Ishikawa (cell line): ENCODE measurements around the gene MXD3.

Experiments
- CEBPB ChIP-seq: IDR thresholded peaks from 2 replicates; pipeline ENCODE4 v1.6.1; 2012
- CREB1 ChIP-seq: IDR thresholded peaks from 2 replicates; pipeline ENCODE4 v1.6.1; 2012; ENCODE audit warnings: low read depth
- EGR1 ChIP-seq: IDR thresholded peaks from 2 replicates; pipeline ENCODE4 v1.6.1; 2012
- EP300 ChIP-seq: IDR thresholded peaks from 2 replicates; pipeline ENCODE4 v1.6.1; 2012; ENCODE audit warnings: borderline replicate concordance
- FOXM1 ChIP-seq: IDR thresholded peaks from 2 replicates; pipeline ENCODE4 v1.6.1; 2012; ENCODE audit warnings: low read depth, borderline replicate concordance
- NFIC ChIP-seq: IDR thresholded peaks from 2 replicates; pipeline ENCODE4 v1.6.1; 2012
- RAD21 ChIP-seq: IDR thresholded peaks from 2 replicates; pipeline ENCODE4 v1.6.1; 2012; ENCODE audit warnings: low read depth
- REST ChIP-seq: IDR thresholded peaks from 2 replicates; pipeline ENCODE4 v1.6.1; 2012; ENCODE audit warnings: low read depth, mild to moderate bottlenecking
- TAF1 ChIP-seq: IDR thresholded peaks from 2 replicates; pipeline ENCODE4 v1.6.1; 2012; ENCODE audit warnings: low read depth, mild to moderate bottlenecking
- TCF12 ChIP-seq: IDR thresholded peaks from 2 replicates; pipeline ENCODE4 v1.6.1; 2012; ENCODE audit warnings: low read depth
- TEAD4 ChIP-seq: IDR thresholded peaks from 2 replicates; pipeline ENCODE4 v1.6.1; 2012
- USF1 ChIP-seq: IDR thresholded peaks from 2 replicates; pipeline ENCODE4 v1.6.1; 2012
- YY1 ChIP-seq: IDR thresholded peaks from 2 replicates; pipeline ENCODE4 v1.6.1; 2012; ENCODE audit warnings: low read depth
- ZBTB7A ChIP-seq: IDR thresholded peaks from 2 replicates; pipeline ENCODE4 v1.6.1; 2012; ENCODE audit warnings: low read depth
- TF ChIP-seq, protein P1 (sequence below): IDR thresholded peaks from 2 replicates; pipeline ENCODE4 v1.6.1; 2012

The MXD3 gene

GRCh38 chr5:177303925-177304391 is 7.7 kb downstream of the MXD3 start:
- TF ChIP-seq, protein P1, sequence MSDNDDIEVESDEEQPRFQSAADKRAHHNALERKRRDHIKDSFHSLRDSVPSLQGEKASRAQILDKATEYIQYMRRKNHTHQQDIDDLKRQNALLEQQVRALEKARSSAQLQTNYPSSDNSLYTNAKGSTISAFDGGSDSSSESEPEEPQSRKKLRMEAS = peak; percentile 4; the same call in 1 of the 2 replicates
- no peak for TF ChIP-seq NFIC

DNA sequence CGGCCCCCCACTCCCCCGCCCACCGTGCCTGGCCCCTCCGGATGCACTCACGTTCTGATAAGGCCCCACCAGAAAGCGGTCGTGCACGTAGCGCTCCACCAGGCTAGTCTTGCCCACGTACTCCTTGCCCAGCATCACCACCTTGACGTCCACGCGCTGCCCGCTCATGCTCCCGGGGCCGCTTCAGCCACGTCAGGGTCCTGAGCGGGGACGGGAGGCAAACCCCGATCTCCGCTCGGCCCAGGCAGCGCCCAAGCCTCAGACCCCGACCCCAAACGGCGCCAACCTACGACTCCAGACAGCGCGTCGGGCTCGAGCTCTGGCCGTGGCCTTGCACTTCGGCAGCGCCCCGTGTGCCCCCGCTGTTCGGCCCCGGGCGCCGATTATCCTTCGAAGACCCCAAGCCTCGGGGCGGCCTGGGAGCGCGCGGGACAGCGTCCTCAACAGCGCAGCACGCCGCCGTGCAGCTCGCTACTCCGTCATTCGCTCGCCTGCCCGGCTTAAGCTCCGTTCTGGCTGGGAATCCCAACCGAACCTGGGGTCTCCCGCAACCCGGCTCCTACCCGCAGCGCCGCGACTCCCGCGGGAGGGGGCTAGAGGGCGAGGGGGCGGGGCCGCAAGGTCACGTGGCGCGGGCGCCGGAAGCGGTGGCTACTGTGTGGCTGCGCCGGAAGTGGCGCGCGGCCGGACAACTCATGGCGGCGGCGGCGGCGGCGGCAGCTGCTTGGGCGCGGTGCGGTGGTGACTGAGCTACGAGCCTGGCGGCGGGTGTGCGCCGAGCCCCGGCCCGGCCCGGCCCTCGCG is 8.4 kb downstream of the MXD3 start, which contains the start of the genes PRELID1 and RAB24:
TSS of gene PRELID1 (plus strand) at position 679 of the 804 bp plus-strand sequence. CDS start 187 bp downstream, outside the sequence.
TSS of gene RAB24 (minus strand) at position 599 of the 804 bp plus-strand sequence. CDS start at position 168, 431 bp downstream.
- TF ChIP-seq ZBTB7A (peak; percentile 90), TCF12 (no peak; the same call in 1 of the 2 replicates), REST (no peak), YY1 (peak; percentile 89), TAF1 (peak; percentile 80; the same call in 1 of the 2 replicates), USF1 (peak; percentile 98), FOXM1 (no peak), EGR1 (no peak), RAD21 (no peak), CREB1 (no peak; the same call in 1 of the 2 replicates), NFIC (no peak), EP300 (peak; percentile 25; the same call in 1 of the 2 replicates), CEBPB (no peak), TEAD4 (no peak)
- TF ChIP-seq, protein P1 = peak; percentile 63

GRCh38 chr5:177302354-177303110 is 9.2 kb downstream of the MXD3 start:
- no peak for TF ChIP-seq CREB1
- no peak for TF ChIP-seq RAD21
- no peak for TF ChIP-seq TEAD4
- no peak for TF ChIP-seq ZBTB7A
- TF ChIP-seq TCF12 = no peak
- TF ChIP-seq EP300 = no peak
- no peak for TF ChIP-seq YY1
- TF ChIP-seq USF1 = no peak
- TF ChIP-seq TAF1 = no peak
- TF ChIP-seq CEBPB = no peak
- TF ChIP-seq FOXM1 = no peak
- no peak for TF ChIP-seq REST

- TF ChIP-seq TEAD4 (peak; percentile 81), ZBTB7A (no peak), TAF1 (no peak), REST (no peak), USF1 (no peak), EGR1 (no peak), RAD21 (no peak), CEBPB (peak; percentile 58; the same call in 1 of the 2 replicates), NFIC (peak; percentile 93), TCF12 (peak; percentile 86; the same call in 1 of the 2 replicates), YY1 (peak; percentile 32; the same call in 1 of the 2 replicates), FOXM1 (peak; percentile 18; the same call in 1 of the 2 replicates), EP300 (peak; percentile 54; the same call in 1 of the 2 replicates), CREB1 (peak; percentile 26; the same call in 1 of the 2 replicates)
- TF ChIP-seq, protein P1 = no peak
Observed at GRCh38 chr5:177301503-177302165, 10.1 kb downstream of the MXD3 start.
